Lung (tissue), 12 donors: ENCODE measurements around the gene FERD3L. TPM values are rescaled to one million over a fixed set of nuclear protein-coding genes. Genes with fewer than 3 reads are reported as not detected.

Source experiments
- ATAC-seq: fragments of 200-7000 bp; cut with Tn5 transposase; one replicate; pipeline ENCODE4 v1.9.1; 2020; ENCODE audit warnings: moderate number of reproducible peaks; ENCODE audit not compliant: insufficient read depth, low FRiP score
- DNase-seq, 3 donors: peaks; one replicate each; pipeline ENCODE4 v3.0.0-alpha.2; 2013 to 2017
- H3K27ac ChIP-seq, 2 donors: one replicate each; pipeline ENCODE4 v1.5.1; 2013; ENCODE audit warnings: mild to moderate bottlenecking in 2 of 2, moderate library complexity in 2 of 2, control low read depth in 1 of 2, inconsistent platforms in 1 of 2, low read depth in 1 of 2, low read length in 1 of 2
- H3K27me3 ChIP-seq, 3 donors: one replicate each; pipeline ENCODE4 v1.5.1; 2013; ENCODE audit warnings: low read length in 2 of 3; ENCODE audit not compliant: control insufficient read depth in 3 of 3, insufficient read depth in 3 of 3
- H3K36me3 ChIP-seq, 4 donors: one replicate each; pipeline ENCODE4 v1.5.1; 2013; ENCODE audit warnings: low read length in 4 of 4, mild to moderate bottlenecking in 1 of 4, moderate library complexity in 1 of 4; ENCODE audit not compliant: control insufficient read depth in 4 of 4, insufficient read depth in 4 of 4
- H3K4me1 ChIP-seq, 5 donors: one replicate each; pipeline ENCODE4 v1.5.1; 2013; ENCODE audit warnings: low read length in 5 of 5, mild to moderate bottlenecking in 2 of 5, moderate library complexity in 1 of 5; ENCODE audit not compliant: control insufficient read depth in 5 of 5, insufficient read depth in 5 of 5
- H3K4me3 ChIP-seq: one replicate; pipeline ENCODE4 v1.5.1; 2013; ENCODE audit warnings: mild to moderate bottlenecking, control low read depth, moderate library complexity
- H3K9ac ChIP-seq, 2 donors: one replicate each; pipeline ENCODE4 v1.5.1; 2013; ENCODE audit warnings: low read length in 2 of 2, control low read depth in 1 of 2; ENCODE audit not compliant: insufficient read depth in 1 of 2
- H3K9me3 ChIP-seq, 4 donors: one replicate each; pipeline ENCODE4 v1.5.1; 2013; ENCODE audit warnings: low read length in 3 of 4, mild to moderate bottlenecking in 1 of 4, moderate library complexity in 1 of 4; ENCODE audit not compliant: control insufficient read depth in 4 of 4, insufficient read depth in 3 of 4
- WGBS, 2 donors: extraction: QIAGEN DNeasy Blood & Tissue Kit; methylation state at CpG; one replicate each; pipeline ENCODE4 v1.1.7; 2013; 5-methylcytosine and 5-hydroxymethylcytosine counted together
- polyA plus RNA-seq, 2 donors: library from polyadenylated mRNA; stranded (reverse); fragments of 200-250 nt; gene quantifications; one replicate each; pipeline ENCODE4 v1.2.1, GENCODE V29; 2013
- total RNA-seq, 2 donors: library from RNA; depleted of rRNA in 1 of 2; stranded (reverse); fragments of >200 nt in 1 of 2; gene quantifications; one replicate each; pipeline ENCODE4 v1.2.1, GENCODE V29; 2014 to 2021
- TF ChIP-seq, protein P1 (sequence below): IDR thresholded peaks from 2 replicates; pipeline ENCODE4 v1.5.1; 2012; ENCODE audit warnings: mild to moderate bottlenecking; ENCODE audit errors: control extremely low read depth, extremely low read depth
- donor health status: control.
- donor health status: control.
- donor health status: Bipolar disorder and iron deficiency.
- donor health status: healthy.
- donor health status: DM: yes; HTN: yes; CAD: no.

The FERD3L gene
- total and polyA plus RNA-seq, 4 donors = not detected

DNA sequence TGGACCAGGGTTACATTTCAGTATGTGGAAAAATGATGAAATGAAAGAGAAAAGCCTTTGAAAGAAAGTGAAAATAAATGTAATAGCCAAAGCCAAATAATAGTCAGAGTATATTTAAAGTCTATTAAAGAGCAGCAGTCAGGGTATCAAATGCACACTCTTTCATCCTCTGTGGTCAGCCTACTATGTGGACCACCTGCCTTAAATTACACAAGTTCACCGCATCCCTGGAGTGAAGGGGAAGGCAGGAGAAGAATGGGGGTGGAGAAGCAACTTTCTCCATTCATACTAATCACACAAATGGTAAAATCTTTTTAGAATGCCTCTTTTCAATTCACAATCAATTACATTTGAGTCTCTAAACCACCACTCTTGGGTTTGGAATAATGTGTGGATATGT lies 43.7 kb downstream of the FERD3L start:
- no peaks in the 10 kb centered on the region for H3K9me3 ChIP-seq
- no peak overlapping the region for H3K4me3 ChIP-seq
- no peak overlapping the region for H3K9ac ChIP-seq
- TF ChIP-seq, protein P1, sequence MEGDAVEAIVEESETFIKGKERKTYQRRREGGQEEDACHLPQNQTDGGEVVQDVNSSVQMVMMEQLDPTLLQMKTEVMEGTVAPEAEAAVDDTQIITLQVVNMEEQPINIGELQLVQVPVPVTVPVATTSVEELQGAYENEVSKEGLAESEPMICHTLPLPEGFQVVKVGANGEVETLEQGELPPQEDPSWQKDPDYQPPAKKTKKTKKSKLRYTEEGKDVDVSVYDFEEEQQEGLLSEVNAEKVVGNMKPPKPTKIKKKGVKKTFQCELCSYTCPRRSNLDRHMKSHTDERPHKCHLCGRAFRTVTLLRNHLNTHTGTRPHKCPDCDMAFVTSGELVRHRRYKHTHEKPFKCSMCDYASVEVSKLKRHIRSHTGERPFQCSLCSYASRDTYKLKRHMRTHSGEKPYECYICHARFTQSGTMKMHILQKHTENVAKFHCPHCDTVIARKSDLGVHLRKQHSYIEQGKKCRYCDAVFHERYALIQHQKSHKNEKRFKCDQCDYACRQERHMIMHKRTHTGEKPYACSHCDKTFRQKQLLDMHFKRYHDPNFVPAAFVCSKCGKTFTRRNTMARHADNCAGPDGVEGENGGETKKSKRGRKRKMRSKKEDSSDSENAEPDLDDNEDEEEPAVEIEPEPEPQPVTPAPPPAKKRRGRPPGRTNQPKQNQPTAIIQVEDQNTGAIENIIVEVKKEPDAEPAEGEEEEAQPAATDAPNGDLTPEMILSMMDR = no peak
- DNase-seq = no peak
- WGBS, 2 donors = 80 to 90% methylated on average over 1 of the region's 1 CpG
- H3K27me3 ChIP-seq = peaks cover 13 to 50% (median 47%) of the 10 kb centered on the region in 3 donors
- H3K4me1 ChIP-seq = peaks cover 0 to 4% (median 0%) of the 10 kb centered on the region in 5 donors
- H3K27ac ChIP-seq = no peak overlapping the region
- ATAC-seq = no peak
- H3K36me3 ChIP-seq = no peaks in the 10 kb centered on the region

DNA sequence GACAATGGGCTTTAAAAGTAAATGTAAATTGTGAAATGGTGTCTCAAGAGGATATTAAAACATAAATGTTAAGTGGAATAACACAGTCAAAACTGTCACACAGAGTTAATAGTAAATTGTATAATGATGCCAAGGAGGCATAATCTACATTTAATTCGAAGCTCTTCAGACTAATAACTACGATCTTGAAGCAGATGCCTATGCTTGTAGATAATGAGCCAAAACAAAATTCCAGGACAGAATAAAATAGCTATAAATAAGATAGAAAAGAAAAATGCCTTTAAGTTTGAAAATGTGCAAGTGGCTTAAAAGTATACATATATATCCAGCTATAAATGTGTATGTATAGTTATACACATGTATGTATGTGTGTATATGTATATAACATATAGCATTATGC lies 45.3 kb downstream of the FERD3L start:
- ATAC-seq = no peak
- DNase-seq = no peak
- H3K4me1 ChIP-seq = no peaks in the 10 kb centered on the region
- no peak overlapping the region for H3K9ac ChIP-seq
- H3K9me3 ChIP-seq = no peaks in the 10 kb centered on the region
- H3K4me3 ChIP-seq = no peak overlapping the region
- TF ChIP-seq, protein P1 = no peak
- peaks cover 10 to 35% (median 32%) of the 10 kb centered on the region in 3 donors for H3K27me3 ChIP-seq
- WGBS, 2 donors = 70 to 71% methylated on average over 2 of the region's 2 CpGs
- no peak overlapping the region for H3K27ac ChIP-seq
- H3K36me3 ChIP-seq = no peaks in the 10 kb centered on the region

DNA sequence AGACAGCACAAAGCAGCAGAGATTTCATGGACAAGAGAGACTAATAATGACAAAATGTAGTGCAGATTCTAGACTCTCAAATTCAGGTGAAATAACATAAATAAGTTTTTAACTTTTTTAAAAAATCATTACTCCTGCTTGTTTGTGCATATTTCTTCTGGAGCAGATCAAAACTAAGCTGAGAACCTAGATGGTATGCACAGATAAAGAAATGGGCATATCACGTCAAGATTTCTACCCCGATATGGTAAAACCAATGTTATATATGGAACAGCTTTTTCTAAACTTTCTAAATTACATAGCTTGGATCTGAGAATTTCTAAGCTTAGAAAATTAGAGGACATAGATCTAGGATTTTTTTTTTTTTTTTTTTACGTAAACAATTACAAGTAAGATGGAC lies 46.0 kb downstream of the FERD3L start:
- TF ChIP-seq, protein P1 = no peak
- Histone ChIP-seq H3K27me3 (peaks cover 10 to 28% (median 24%) of the 10 kb centered on the region in 3 donors), H3K27ac (no peak overlapping the region), H3K9ac (no peak overlapping the region), H3K9me3 (no peaks in the 10 kb centered on the region), H3K4me3 (no peak overlapping the region), H3K36me3 (no peaks in the 10 kb centered on the region), H3K4me1 (no peaks in the 10 kb centered on the region)
- 87 to 88% methylated on average over 3 of the region's 3 CpGs for WGBS, 2 donors
- DNase-seq (no peak), ATAC-seq (no peak)

DNA sequence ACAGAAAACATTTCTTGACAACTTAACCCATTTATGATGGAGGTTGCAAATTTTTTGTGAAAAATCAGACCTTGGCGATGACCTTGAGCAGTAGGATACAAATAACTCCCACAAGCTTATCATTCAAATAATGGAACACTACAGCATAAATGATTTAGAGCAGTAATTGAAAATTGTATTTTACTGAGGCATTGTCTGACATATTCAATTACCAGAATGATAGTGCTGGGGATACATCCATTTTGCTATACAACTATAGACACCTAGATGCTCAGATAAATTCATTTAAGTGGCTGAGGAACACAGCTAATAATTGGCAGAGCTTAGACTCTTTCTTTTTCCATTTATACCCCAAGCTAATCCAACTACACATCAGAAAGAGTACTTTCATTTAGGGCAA lies 46.7 kb downstream of the FERD3L start:
- H3K9ac ChIP-seq = no peak overlapping the region
- no peak overlapping the region for H3K4me3 ChIP-seq
- peaks cover 10 to 26% (median 20%) of the 10 kb centered on the region in 3 donors for H3K27me3 ChIP-seq
- DNase-seq (no peak), ATAC-seq (no peak)
- H3K36me3 ChIP-seq = no peaks in the 10 kb centered on the region
- H3K9me3 ChIP-seq = no peaks in the 10 kb centered on the region
- 87 to 93% methylated on average over 1 of the region's 1 CpG for WGBS, 2 donors
- H3K27ac ChIP-seq = no peak overlapping the region
- H3K4me1 ChIP-seq = no peaks in the 10 kb centered on the region
- TF ChIP-seq, protein P1 = no peak
